Skeletal muscle tissue (tissue), 4 donors: ENCODE data around the gene FRMD3. TPM values are rescaled to one million over a fixed set of nuclear protein-coding genes. Genes with fewer than 3 reads are reported as not detected.
A peak's percentile ranks its signal among the peaks of the same experiment; 100 is the strongest.

ENCODE experiments used
- H3K27ac ChIP-seq: one replicate; pipeline ENCODE4 v1.7.0; 2013; ENCODE audit warnings: mild to moderate bottlenecking, low read depth, low read length, inconsistent platforms
- H3K27me3 ChIP-seq, 3 donors: one replicate each; pipeline ENCODE4 v1.7.0; 2013; ENCODE audit warnings: low read length in 3 of 3; ENCODE audit not compliant: control insufficient read depth in 3 of 3, insufficient read depth in 3 of 3
- H3K36me3 ChIP-seq, 3 donors: one replicate each; pipeline ENCODE4 v1.7.0; 2013; ENCODE audit warnings: low read length in 3 of 3; ENCODE audit not compliant: control insufficient read depth in 3 of 3, insufficient read depth in 3 of 3
- H3K4me1 ChIP-seq, 3 donors: one replicate each; pipeline ENCODE4 v1.7.0; 2013; ENCODE audit warnings: low read length in 3 of 3, mild to moderate bottlenecking in 3 of 3; ENCODE audit not compliant: control insufficient read depth in 3 of 3, insufficient read depth in 3 of 3
- H3K4me3 ChIP-seq, 3 donors: one replicate each; pipeline ENCODE4 v1.7.0; 2013; ENCODE audit warnings: low read length in 3 of 3
- H3K9ac ChIP-seq, 3 donors: one replicate each; pipeline ENCODE4 v1.7.0; 2013; ENCODE audit warnings: low read length in 3 of 3, mild to moderate bottlenecking in 3 of 3, moderate library complexity in 2 of 3, low read depth in 1 of 3
- H3K9me3 ChIP-seq, 3 donors: one replicate each; pipeline ENCODE4 v1.7.0; 2013; ENCODE audit warnings: low read length in 3 of 3; ENCODE audit not compliant: control insufficient read depth in 3 of 3
- total RNA-seq: library from RNA; depleted of rRNA; stranded (reverse); fragments of >200 nt; gene quantifications from one replicate; pipeline ENCODE4 v1.2.3, GENCODE V29; 2014
- donor health status: Osteomylitis.

Gene FRMD3
- total RNA-seq, 1 donor from 2014 or later: 27.7 TPM

- H3K36me3 ChIP-seq: no peaks in the 10 kb centered on the region
- peak overlapping the region; percentile 46 for H3K27ac ChIP-seq
- H3K9me3 ChIP-seq: no peaks in the 10 kb centered on the region
- H3K27me3 ChIP-seq: no peaks in the 10 kb centered on the region
- peaks cover 3 to 15% (median 10%) of the 10 kb centered on the region in 3 donors for H3K4me1 ChIP-seq
- no peak overlapping the region for H3K4me3 ChIP-seq
- H3K9ac ChIP-seq: no peak overlapping the region
Observed at GRCh38 chr9:83471241-83471640, 67.0 kb downstream of the FRMD3 start.

DNA sequence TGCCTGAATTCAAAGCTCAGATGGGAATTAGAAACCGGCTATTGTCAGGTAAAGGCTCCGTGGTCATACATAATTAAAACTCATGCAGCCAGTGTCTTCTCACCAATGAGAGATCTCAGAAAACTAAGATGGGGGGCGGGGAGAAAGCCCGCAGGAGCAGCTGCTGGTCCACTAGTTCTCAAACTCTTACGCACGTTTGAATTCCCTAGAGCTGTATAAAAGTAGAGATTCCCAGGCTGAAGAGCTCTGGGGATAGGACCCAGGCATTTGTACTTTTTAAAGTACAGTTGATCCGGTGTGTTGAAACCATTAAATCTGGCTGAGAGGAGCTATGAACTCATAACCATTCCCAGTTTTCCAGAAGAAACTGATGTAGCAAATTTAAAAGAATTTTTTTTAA, 68.5 kb downstream of the FRMD3 start:
- Histone ChIP-seq H3K27ac (peak overlapping the region; percentile 50), H3K4me3 (no peak overlapping the region), H3K9me3 (no peaks in the 10 kb centered on the region), H3K36me3 (no peaks in the 10 kb centered on the region), H3K4me1 (peaks cover 3 to 15% (median 10%) of the 10 kb centered on the region in 3 donors), H3K27me3 (no peaks in the 10 kb centered on the region), H3K9ac (no peak overlapping the region)

- peaks cover 3 to 15% (median 10%) of the 10 kb centered on the region in 3 donors for H3K4me1 ChIP-seq
- no peak overlapping the region for H3K4me3 ChIP-seq
- H3K27ac ChIP-seq: peak overlapping the region; percentile 42
- no peaks in the 10 kb centered on the region for H3K36me3 ChIP-seq
- no peaks in the 10 kb centered on the region for H3K27me3 ChIP-seq
- no peaks in the 10 kb centered on the region for H3K9me3 ChIP-seq
- H3K9ac ChIP-seq: no peak overlapping the region
Observed at GRCh38 chr9:83468821-83469220, 69.4 kb downstream of the FRMD3 start.

DNA sequence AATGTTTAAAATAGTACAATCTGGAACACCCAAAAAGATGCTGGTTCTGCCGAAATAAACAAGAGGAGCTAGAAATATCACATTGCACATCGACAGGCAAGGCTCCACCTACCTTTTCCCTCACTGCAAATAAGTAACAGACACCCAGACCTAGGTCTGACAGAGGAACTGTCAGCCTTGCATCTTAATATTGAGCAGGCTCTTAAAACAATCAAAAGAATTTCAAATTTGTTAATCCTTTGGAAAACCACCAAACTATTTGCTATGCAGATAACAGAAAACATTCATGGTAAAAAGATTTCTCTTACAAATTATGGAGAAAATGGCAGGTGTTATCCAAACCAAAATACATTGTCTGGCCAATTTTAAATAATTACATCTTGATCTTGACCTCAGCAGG, 71.3 kb downstream of the FRMD3 start:
- Histone ChIP-seq H3K9me3 (no peaks in the 10 kb centered on the region), H3K27me3 (no peaks in the 10 kb centered on the region), H3K27ac (no peak overlapping the region), H3K36me3 (no peaks in the 10 kb centered on the region), H3K4me3 (no peak overlapping the region), H3K4me1 (peaks cover 0 to 13% (median 6%) of the 10 kb centered on the region in 3 donors), H3K9ac (no peak overlapping the region)

- Histone ChIP-seq H3K4me1 (peaks cover 0 to 8% (median 6%) of the 10 kb centered on the region in 3 donors), H3K27me3 (no peaks in the 10 kb centered on the region), H3K9me3 (peaks cover 0 to under 1% (median 0%) of the 10 kb centered on the region in 3 donors), H3K27ac (no peak overlapping the region), H3K4me3 (no peak overlapping the region), H3K36me3 (no peaks in the 10 kb centered on the region), H3K9ac (no peak overlapping the region)
Observed at GRCh38 chr9:83466351-83466750, 71.8 kb downstream of the FRMD3 start.

- H3K36me3 ChIP-seq: no peaks in the 10 kb centered on the region
- H3K27ac ChIP-seq: no peak overlapping the region
- H3K4me3 ChIP-seq: no peak overlapping the region
- no peaks in the 10 kb centered on the region for H3K4me1 ChIP-seq
- no peak overlapping the region for H3K9ac ChIP-seq
- no peaks in the 10 kb centered on the region for H3K27me3 ChIP-seq
- peaks cover 0 to 6% (median 2%) of the 10 kb centered on the region in 3 donors for H3K9me3 ChIP-seq
Observed at GRCh38 chr9:83459830-83460229, 78.4 kb downstream of the FRMD3 start.

DNA sequence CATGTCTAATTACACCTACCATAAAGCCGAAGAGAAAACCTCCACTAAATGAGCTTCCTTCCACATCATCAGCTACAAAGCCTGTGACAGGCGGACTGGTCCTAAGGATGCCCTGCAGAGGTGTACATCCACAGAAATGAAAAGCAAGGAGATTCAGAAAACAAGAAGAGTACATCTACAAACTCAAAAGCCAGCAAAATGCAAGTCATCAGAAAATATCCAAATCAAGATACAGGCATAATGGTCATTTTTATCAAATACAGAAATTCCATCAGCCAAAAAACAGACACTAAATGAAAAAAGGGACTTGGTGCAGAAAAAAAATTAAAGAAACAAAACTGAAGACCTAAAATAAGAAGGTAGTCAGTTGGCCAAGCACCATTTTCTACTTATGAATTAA, 79.7 kb downstream of the FRMD3 start:
- H3K9me3 ChIP-seq: peaks cover 0 to 6% (median 2%) of the 10 kb centered on the region in 3 donors
- H3K4me3 ChIP-seq: no peak overlapping the region
- no peaks in the 10 kb centered on the region for H3K4me1 ChIP-seq
- no peak overlapping the region for H3K9ac ChIP-seq
- H3K36me3 ChIP-seq: no peaks in the 10 kb centered on the region
- no peaks in the 10 kb centered on the region for H3K27me3 ChIP-seq
- no peak overlapping the region for H3K27ac ChIP-seq

GRCh38 chr9:83457005-83457404, 81.2 kb downstream of the FRMD3 start:
- H3K9ac ChIP-seq: no peak overlapping the region
- no peak overlapping the region for H3K4me3 ChIP-seq
- H3K9me3 ChIP-seq: peaks cover 0 to 6% (median 2%) of the 10 kb centered on the region in 3 donors
- H3K36me3 ChIP-seq: no peaks in the 10 kb centered on the region
- H3K27me3 ChIP-seq: no peaks in the 10 kb centered on the region
- H3K4me1 ChIP-seq: no peaks in the 10 kb centered on the region
- no peak overlapping the region for H3K27ac ChIP-seq

DNA sequence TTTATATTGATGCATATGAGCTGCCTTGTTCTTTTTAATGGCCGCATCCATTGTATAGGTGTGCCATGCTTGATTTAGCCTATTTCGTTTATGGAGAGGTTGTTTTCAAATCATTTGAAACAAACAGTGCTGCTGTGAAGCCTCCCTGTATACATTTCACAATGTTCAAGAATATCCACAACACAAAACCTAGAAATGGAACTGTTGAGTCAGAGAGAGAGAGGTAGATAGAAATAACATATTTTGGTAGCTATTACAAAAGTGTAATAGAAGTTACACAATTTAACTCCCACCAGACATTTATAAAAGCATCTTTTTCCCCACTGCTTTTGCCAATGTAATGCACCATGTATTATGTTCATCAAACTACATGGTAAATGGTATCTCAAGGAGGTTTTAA, 82.0 kb downstream of the FRMD3 start:
- no peak overlapping the region for H3K9ac ChIP-seq
- no peak overlapping the region for H3K4me3 ChIP-seq
- H3K4me1 ChIP-seq: no peaks in the 10 kb centered on the region
- H3K27me3 ChIP-seq: no peaks in the 10 kb centered on the region
- no peaks in the 10 kb centered on the region for H3K36me3 ChIP-seq
- no peak overlapping the region for H3K27ac ChIP-seq
- peaks cover 0 to 4% (median 2%) of the 10 kb centered on the region in 3 donors for H3K9me3 ChIP-seq

DNA sequence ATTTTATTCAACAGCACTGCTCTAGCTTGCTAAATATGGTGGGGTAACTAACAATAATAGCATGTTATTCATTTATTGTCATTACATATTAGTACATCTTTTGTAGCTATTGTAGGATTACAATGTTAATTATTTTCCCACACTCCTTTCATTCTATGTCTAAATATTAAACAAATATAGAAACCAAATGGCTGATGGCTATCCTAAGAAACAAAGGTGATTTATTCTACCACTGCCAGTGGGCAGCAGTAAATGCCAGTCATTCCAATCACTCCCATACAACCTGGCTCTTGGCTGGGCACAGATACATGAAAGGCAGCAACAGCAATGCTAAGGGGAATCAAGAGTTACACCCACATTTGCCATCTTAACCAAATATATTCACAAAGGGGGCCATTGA, 84.1 kb downstream of the FRMD3 start:
- H3K4me3 ChIP-seq: no peak overlapping the region
- H3K9ac ChIP-seq: no peak overlapping the region
- H3K27me3 ChIP-seq: no peaks in the 10 kb centered on the region
- no peak overlapping the region for H3K27ac ChIP-seq
- no peaks in the 10 kb centered on the region for H3K36me3 ChIP-seq
- peaks cover 0 to 2% (median 0%) of the 10 kb centered on the region in 3 donors for H3K4me1 ChIP-seq
- H3K9me3 ChIP-seq: no peaks in the 10 kb centered on the region

DNA sequence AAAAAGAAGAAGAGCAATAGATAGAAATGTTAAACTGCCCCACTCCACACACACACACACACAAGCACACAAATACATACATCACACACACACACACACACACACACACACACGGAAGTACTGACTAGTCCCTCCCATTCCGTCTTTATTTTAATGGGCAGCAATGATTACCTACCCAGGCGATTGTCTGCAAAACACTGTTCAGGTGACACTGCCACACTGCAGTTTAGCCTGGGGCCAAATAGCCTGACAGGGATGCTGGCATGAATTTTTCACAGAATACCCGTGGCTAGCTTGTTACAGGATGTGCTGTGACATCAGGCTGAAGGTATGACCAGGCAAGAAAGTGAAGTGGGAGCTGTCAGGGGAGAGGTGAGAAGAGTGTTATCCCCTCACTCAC, 86.9 kb downstream of the FRMD3 start:
- peaks cover 0 to 5% (median 2%) of the 10 kb centered on the region in 3 donors for H3K4me1 ChIP-seq
- H3K9ac ChIP-seq: no peak overlapping the region
- H3K9me3 ChIP-seq: no peaks in the 10 kb centered on the region
- H3K4me3 ChIP-seq: no peak overlapping the region
- H3K27me3 ChIP-seq: no peaks in the 10 kb centered on the region
- no peak overlapping the region for H3K27ac ChIP-seq
- no peaks in the 10 kb centered on the region for H3K36me3 ChIP-seq
